Measurements from ENCODE around the gene CTSH.
"Not testable (repeated sequence)": the region's sequence is repeated elsewhere in the genome, so short reads cannot be mapped to it uniquely, and the experiment has no call there.

The CTSH gene

GRCh38 chr15:78907577-78907976, 37.3 kb downstream of the CTSH start:
- Histone ChIP-seq H3K36me3 (ENCODE audit: control insufficient read depth, insufficient read depth, low read length) (no peaks in the 10 kb centered on the region), H3K4me2 (ENCODE audit: low read length) (no peak overlapping the region), H3K79me2 (peaks cover 7% of the 10 kb centered on the region), H3K27me3 (ENCODE audit: control insufficient read depth, insufficient read depth, low read length) (no peaks in the 10 kb centered on the region), H3K27ac (no peak overlapping the region), H2AFZ (no peak overlapping the region), H3K9me3 (ENCODE audit: control insufficient read depth, low read length) (no peaks in the 10 kb centered on the region), H3K9ac (no peak overlapping the region), H3K4me3 (ENCODE audit: low read depth, low read length) (no peak overlapping the region), H3K4me1 (no peaks in the 10 kb centered on the region)
- TF ChIP-seq CTCF (IDR thresholded peaks at IDR 0.05), result no peak

GRCh38 chr15:78906316-78906620, 38.6 kb downstream of the CTSH start:
- Histone ChIP-seq H2AFZ (no peak overlapping the region), H3K27ac (no peak overlapping the region), H3K36me3 (ENCODE audit: control insufficient read depth, insufficient read depth, low read length) (no peaks in the 10 kb centered on the region), H3K4me3 (ENCODE audit: low read depth, low read length) (no peak overlapping the region), H3K79me2 (peaks cover 5% of the 10 kb centered on the region), H3K4me2 (ENCODE audit: low read length) (no peak overlapping the region), H3K9me3 (ENCODE audit: control insufficient read depth, low read length) (no peaks in the 10 kb centered on the region), H3K27me3 (ENCODE audit: control insufficient read depth, insufficient read depth, low read length) (no peaks in the 10 kb centered on the region), H3K9ac (no peak overlapping the region), H3K4me1 (no peaks in the 10 kb centered on the region)
- TF ChIP-seq CTCF (IDR thresholded peaks at IDR 0.05), result no peak

GRCh38 chr15:78904599-78905358, 40.1 kb downstream of the CTSH start:
- H3K36me3 ChIP-seq (ENCODE audit: control insufficient read depth, insufficient read depth, low read length), result no peaks in the 10 kb centered on the region
- no peak overlapping the region for H3K27ac ChIP-seq
- H3K4me3 ChIP-seq (ENCODE audit: low read depth, low read length), result no peak overlapping the region
- H3K9ac ChIP-seq, result no peak overlapping the region
- TF ChIP-seq CTCF (IDR thresholded peaks at IDR 0.05), result no peak
- H3K9me3 ChIP-seq (ENCODE audit: control insufficient read depth, low read length), result no peaks in the 10 kb centered on the region
- H3K4me1 ChIP-seq, result no peaks in the 10 kb centered on the region
- no peaks in the 10 kb centered on the region for H3K27me3 ChIP-seq (ENCODE audit: control insufficient read depth, insufficient read depth, low read length)
- no peak overlapping the region for H2AFZ ChIP-seq
- no peak overlapping the region for H3K4me2 ChIP-seq (ENCODE audit: low read length)
- no peaks in the 10 kb centered on the region for H3K79me2 ChIP-seq

- H3K27ac ChIP-seq, result peak overlapping the region; percentile 64
Observed at GRCh38 chr15:78902281-78903032, 42.4 kb downstream of the CTSH start.

GRCh38 chr15:78900819-78901533, 43.9 kb downstream of the CTSH start:
- not testable (repeated sequence) for H3K9ac ChIP-seq; H2AFZ ChIP-seq; H3K4me3 ChIP-seq (ENCODE audit: low read depth, low read length); H3K36me3 ChIP-seq (ENCODE audit: control insufficient read depth, insufficient read depth, low read length); H3K79me2 ChIP-seq; H3K27ac ChIP-seq; H3K4me1 ChIP-seq; H3K27me3 ChIP-seq (ENCODE audit: control insufficient read depth, insufficient read depth, low read length); H3K9me3 ChIP-seq (ENCODE audit: control insufficient read depth, low read length); H3K4me2 ChIP-seq (ENCODE audit: low read length)

More at GRCh38 chr15:78902281-78903032, 42.4 kb downstream of the CTSH start:
- not testable (repeated sequence) for H3K36me3 ChIP-seq (ENCODE audit: control insufficient read depth, insufficient read depth, low read length); H3K79me2 ChIP-seq; H3K4me1 ChIP-seq; H3K9me3 ChIP-seq (ENCODE audit: control insufficient read depth, low read length); H3K27me3 ChIP-seq (ENCODE audit: control insufficient read depth, insufficient read depth, low read length); H3K4me3 ChIP-seq (ENCODE audit: low read depth, low read length); H3K9ac ChIP-seq; H2AFZ ChIP-seq
- H3K4me2 ChIP-seq (ENCODE audit: low read length), result peak overlapping the region; percentile 31
